ENCODE results near the gene VPS52. TPM values are rescaled to one million over a fixed set of nuclear protein-coding genes. Genes with fewer than 3 reads are reported as not detected.

VPS52 gene
- total RNA-seq, 1 donor from 2014 or later = 28.7 TPM

GRCh38 chr6:33211136-33211535 is 60.5 kb downstream of the VPS52 start:
- no peak for DNase-seq (ENCODE audit: low spot score)
- Histone ChIP-seq H3F3A (ENCODE audit: low read depth) (peaks cover 40% of the 10 kb centered on the region), H3K36me3 (no peaks in the 10 kb centered on the region), H3K79me2 (ENCODE audit: low read depth) (peaks cover 20% of the 10 kb centered on the region), H3K27me3 (peaks cover 54% of the 10 kb centered on the region), H3K9me3 (ENCODE audit: low read depth) (no peaks in the 10 kb centered on the region), H3K27ac (no peak overlapping the region), H3K4me1 (peaks cover 29% of the 10 kb centered on the region), H3K4me3 (no peak overlapping the region), H3K4me2 (no peak overlapping the region), H4K20me1 (ENCODE audit: low read depth) (peaks cover 42% of the 10 kb centered on the region), H3K9ac (no peak overlapping the region), H2AFZ (replicated peaks) (no peak overlapping the region)
- no peaks in the 10 kb centered on the region for H3K9me3 Mint-ChIP-seq
- no peak for TF ChIP-seq EZH2 (IDR thresholded peaks at IDR 0.05)
- no peak for TF ChIP-seq EZH2phosphoT487 (IDR thresholded peaks at IDR 0.05)
- TF ChIP-seq, protein P1, sequence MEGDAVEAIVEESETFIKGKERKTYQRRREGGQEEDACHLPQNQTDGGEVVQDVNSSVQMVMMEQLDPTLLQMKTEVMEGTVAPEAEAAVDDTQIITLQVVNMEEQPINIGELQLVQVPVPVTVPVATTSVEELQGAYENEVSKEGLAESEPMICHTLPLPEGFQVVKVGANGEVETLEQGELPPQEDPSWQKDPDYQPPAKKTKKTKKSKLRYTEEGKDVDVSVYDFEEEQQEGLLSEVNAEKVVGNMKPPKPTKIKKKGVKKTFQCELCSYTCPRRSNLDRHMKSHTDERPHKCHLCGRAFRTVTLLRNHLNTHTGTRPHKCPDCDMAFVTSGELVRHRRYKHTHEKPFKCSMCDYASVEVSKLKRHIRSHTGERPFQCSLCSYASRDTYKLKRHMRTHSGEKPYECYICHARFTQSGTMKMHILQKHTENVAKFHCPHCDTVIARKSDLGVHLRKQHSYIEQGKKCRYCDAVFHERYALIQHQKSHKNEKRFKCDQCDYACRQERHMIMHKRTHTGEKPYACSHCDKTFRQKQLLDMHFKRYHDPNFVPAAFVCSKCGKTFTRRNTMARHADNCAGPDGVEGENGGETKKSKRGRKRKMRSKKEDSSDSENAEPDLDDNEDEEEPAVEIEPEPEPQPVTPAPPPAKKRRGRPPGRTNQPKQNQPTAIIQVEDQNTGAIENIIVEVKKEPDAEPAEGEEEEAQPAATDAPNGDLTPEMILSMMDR (IDR thresholded peaks at IDR 0.05) = no peak
- peaks cover 16% of the 10 kb centered on the region for H3K27me3 Mint-ChIP-seq (ENCODE audit: insufficient read depth, low read depth)
- H3K4me3 Mint-ChIP-seq = peak overlapping the region; percentile 99
- H3K27ac Mint-ChIP-seq = no peak overlapping the region
- peaks cover 17% of the 10 kb centered on the region for H3K36me3 Mint-ChIP-seq
- H3K4me1 Mint-ChIP-seq = peaks cover 65% of the 10 kb centered on the region

DNA sequence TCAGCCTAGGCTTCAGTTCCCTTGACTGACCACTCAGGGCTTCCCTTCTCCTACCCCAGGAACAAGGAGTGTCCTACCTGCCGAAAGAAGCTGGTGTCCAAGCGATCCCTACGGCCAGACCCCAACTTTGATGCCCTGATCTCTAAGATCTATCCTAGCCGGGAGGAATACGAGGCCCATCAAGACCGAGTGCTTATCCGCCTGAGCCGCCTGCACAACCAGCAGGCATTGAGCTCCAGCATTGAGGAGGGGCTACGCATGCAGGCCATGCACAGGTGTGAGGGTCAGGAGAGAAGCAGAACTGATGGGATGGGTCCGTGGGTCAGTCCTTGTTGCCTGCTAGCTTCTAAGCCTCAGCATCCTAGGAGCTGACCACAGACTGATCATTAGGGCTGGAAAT is 61.8 kb downstream of the VPS52 start:
- Mint-ChIP-seq H3K27me3 (ENCODE audit: insufficient read depth, low read depth) (peaks cover 16% of the 10 kb centered on the region), H3K4me1 (peaks cover 69% of the 10 kb centered on the region), H3K36me3 (peaks cover 17% of the 10 kb centered on the region), H3K9me3 (no peaks in the 10 kb centered on the region), H3K4me3 (peak overlapping the region; percentile 99), H3K27ac (no peak overlapping the region)
- DNase-seq (ENCODE audit: low spot score) = no peak
- no peak for TF ChIP-seq EZH2phosphoT487 (IDR thresholded peaks at IDR 0.05)
- TF ChIP-seq EZH2 (IDR thresholded peaks at IDR 0.05) = no peak
- TF ChIP-seq, protein P1 (IDR thresholded peaks at IDR 0.05) = no peak
- peaks cover 53% of the 10 kb centered on the region for H3F3A ChIP-seq (ENCODE audit: low read depth)
- H3K4me3 ChIP-seq = no peak overlapping the region
- peaks cover 45% of the 10 kb centered on the region for H4K20me1 ChIP-seq (ENCODE audit: low read depth)
- H3K36me3 ChIP-seq = no peaks in the 10 kb centered on the region
- H3K9ac ChIP-seq = no peak overlapping the region
- H3K9me3 ChIP-seq (ENCODE audit: low read depth) = no peaks in the 10 kb centered on the region
- no peak overlapping the region for H2AFZ ChIP-seq (replicated peaks)
- H3K27ac ChIP-seq = no peak overlapping the region
- H3K4me1 ChIP-seq = peaks cover 41% of the 10 kb centered on the region
- H3K79me2 ChIP-seq (ENCODE audit: low read depth) = peaks cover 20% of the 10 kb centered on the region
- H3K27me3 ChIP-seq = peaks cover 48% of the 10 kb centered on the region
- no peak overlapping the region for H3K4me2 ChIP-seq

- H3K27me3 ChIP-seq = peaks cover 33% of the 10 kb centered on the region
These were observed 63.3 kb downstream of the VPS52 start, which contains the start of gene RING1 for GRCh38 chr6:33208091-33208967. TSS of gene RING1 (plus strand) at chr6:33208500. CDS start at chr6:33208823, 323 bp downstream.

More at GRCh38 chr6:33208091-33208967, 63.3 kb downstream of the VPS52 start, which contains the start of gene RING1:
- H3K4me1 Mint-ChIP-seq = peaks cover 66% of the 10 kb centered on the region
- Histone ChIP-seq H3K36me3 (no peaks in the 10 kb centered on the region), H3K9ac (peak within 1 kb of the TSS; percentile 65), H3K27ac (peak within 1 kb of the TSS; percentile 69), H4K20me1 (ENCODE audit: low read depth) (peaks cover 53% of the 10 kb centered on the region), H3K9me3 (ENCODE audit: low read depth) (no peaks in the 10 kb centered on the region), H3K79me2 (ENCODE audit: low read depth) (peaks cover 20% of the 10 kb centered on the region), H3K4me2 (peak within 1 kb of the TSS; percentile 94), H3K4me1 (peaks cover 42% of the 10 kb centered on the region), H3K4me3 (peak within 1 kb of the TSS; percentile 93), H2AFZ (replicated peaks) (peak within 1 kb of the TSS; percentile 46), H3F3A (ENCODE audit: low read depth) (peaks cover 55% of the 10 kb centered on the region)
- peak within 1 kb of the TSS; percentile 99 for H3K4me3 Mint-ChIP-seq
- peak; percentile 91 for DNase-seq (ENCODE audit: low spot score)
- H3K9me3 Mint-ChIP-seq = no peaks in the 10 kb centered on the region
- H3K36me3 Mint-ChIP-seq = peaks cover 22% of the 10 kb centered on the region
- H3K27me3 Mint-ChIP-seq (ENCODE audit: insufficient read depth, low read depth) = peaks cover 15% of the 10 kb centered on the region
- no peak for TF ChIP-seq EZH2phosphoT487 (IDR thresholded peaks at IDR 0.05)
- TF ChIP-seq, protein P1 (IDR thresholded peaks at IDR 0.05) = no peak
- TF ChIP-seq EZH2 (IDR thresholded peaks at IDR 0.05) = no peak
- peak within 1 kb of the TSS; percentile 99 for H3K27ac Mint-ChIP-seq
